Thyroid gland (tissue), 4 donors: ENCODE measurements around the gene ESF1.
"Not testable (repeated sequence)": the region's sequence is repeated elsewhere in the genome, so short reads cannot be mapped to it uniquely, and the experiment has no call there.

Experiments used
- POLR2A ChIP-seq, 2 donors: fragments of 450-650 bp; IDR thresholded peaks; one replicate each; pipeline ENCODE4 v1.6.1; 2017; ENCODE audit warnings: antibody characterized with exemption in 2 of 2, mild to moderate bottlenecking in 2 of 2, moderate library complexity in 1 of 2
- TF ChIP-seq, protein P1 (sequence below), 6 experiments: fragments of 200-600 bp in 3 of 6; fragments of 450-650 bp in 3 of 6; sonication (generic) in 3 of 6; IDR thresholded peaks; one replicate each; pipeline ENCODE4 v1.5.1; 2016 to 2019; ENCODE audit warnings: antibody characterized with exemption in 6 of 6, mild to moderate bottlenecking in 2 of 6, inconsistent platforms in 1 of 6, moderate library complexity in 1 of 6

GRCh38 chr20:13738187-13738586 lies 46.5 kb downstream of the ESF1 start:
- TF ChIP-seq, protein P1, sequence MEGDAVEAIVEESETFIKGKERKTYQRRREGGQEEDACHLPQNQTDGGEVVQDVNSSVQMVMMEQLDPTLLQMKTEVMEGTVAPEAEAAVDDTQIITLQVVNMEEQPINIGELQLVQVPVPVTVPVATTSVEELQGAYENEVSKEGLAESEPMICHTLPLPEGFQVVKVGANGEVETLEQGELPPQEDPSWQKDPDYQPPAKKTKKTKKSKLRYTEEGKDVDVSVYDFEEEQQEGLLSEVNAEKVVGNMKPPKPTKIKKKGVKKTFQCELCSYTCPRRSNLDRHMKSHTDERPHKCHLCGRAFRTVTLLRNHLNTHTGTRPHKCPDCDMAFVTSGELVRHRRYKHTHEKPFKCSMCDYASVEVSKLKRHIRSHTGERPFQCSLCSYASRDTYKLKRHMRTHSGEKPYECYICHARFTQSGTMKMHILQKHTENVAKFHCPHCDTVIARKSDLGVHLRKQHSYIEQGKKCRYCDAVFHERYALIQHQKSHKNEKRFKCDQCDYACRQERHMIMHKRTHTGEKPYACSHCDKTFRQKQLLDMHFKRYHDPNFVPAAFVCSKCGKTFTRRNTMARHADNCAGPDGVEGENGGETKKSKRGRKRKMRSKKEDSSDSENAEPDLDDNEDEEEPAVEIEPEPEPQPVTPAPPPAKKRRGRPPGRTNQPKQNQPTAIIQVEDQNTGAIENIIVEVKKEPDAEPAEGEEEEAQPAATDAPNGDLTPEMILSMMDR (IDR thresholded peaks at IDR 0.05): not testable (repeated sequence)
- not testable (repeated sequence) for TF ChIP-seq POLR2A (IDR thresholded peaks at IDR 0.05)
